ENCODE data around the gene SLC7A14. TPM values are rescaled to one million over a fixed set of nuclear protein-coding genes. Genes with fewer than 3 reads are reported as not detected.

SLC7A14 gene
- total RNA-seq, 4 donors from 2014 or later, result not detected

- Histone ChIP-seq H3K36me3 (no peaks in the 10 kb centered on the region), H3K4me3 (no peak overlapping the region), H3K4me1 (no peaks in the 10 kb centered on the region), H3K27me3 (no peaks in the 10 kb centered on the region), H3K9me3 (no peaks in the 10 kb centered on the region), H3K27ac (no peak overlapping the region)
- DNase-seq (ENCODE audit: low spot score in 2 of 2), result no peak
- WGBS, result 92% methylated on average over 7 of the region's 7 CpGs
- no peak for TF ChIP-seq EP300 (IDR thresholded peaks at IDR 0.05)
Measured at GRCh38 chr3:170631755-170632488, 46.0 kb upstream of the SLC7A14 start.

DNA sequence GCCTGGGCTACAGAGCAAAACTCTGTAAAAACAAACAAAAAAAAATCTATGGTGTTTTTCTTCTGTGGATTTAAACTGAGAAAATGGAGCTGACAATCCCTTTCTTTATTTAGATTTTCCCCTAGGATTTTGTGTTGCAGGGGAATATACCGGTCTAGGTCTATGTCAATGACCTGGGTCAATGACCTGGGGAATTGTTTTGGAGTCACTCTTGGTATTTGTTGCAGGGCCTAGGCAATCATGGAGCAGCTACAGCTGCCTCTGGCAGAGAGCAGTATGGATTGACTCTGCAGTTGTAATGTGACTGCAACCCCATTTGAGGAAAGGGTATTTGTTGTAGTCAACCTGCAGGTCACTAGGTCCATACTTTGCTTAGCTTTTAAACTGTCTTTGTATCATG is 37.6 kb upstream of the SLC7A14 start:
- TF ChIP-seq CTCF (IDR thresholded peaks at IDR 0.05) (no peak), POLR2A (IDR thresholded peaks at IDR 0.05) (no peak), EP300 (IDR thresholded peaks at IDR 0.05) (no peak), POLR2AphosphoS5 (IDR thresholded peaks at IDR 0.05) (no peak)
- Histone ChIP-seq H3K4me3 (no peak overlapping the region), H3K27ac (no peak overlapping the region), H3K36me3 (no peaks in the 10 kb centered on the region), H3K4me1 (no peaks in the 10 kb centered on the region), H3K27me3 (no peaks in the 10 kb centered on the region), H3K9me3 (no peaks in the 10 kb centered on the region)
- 79% methylated on average over 1 of the region's 1 CpG for WGBS
- DNase-seq (ENCODE audit: low spot score in 2 of 2), result no peak

- TF ChIP-seq EP300 (IDR thresholded peaks at IDR 0.05) (no peak), CTCF (IDR thresholded peaks at IDR 0.05) (no peak), POLR2A (IDR thresholded peaks at IDR 0.05) (no peak), POLR2AphosphoS5 (IDR thresholded peaks at IDR 0.05) (peak in 1 of 3 donors; percentile 31)
- Histone ChIP-seq H3K4me1 (no peaks in the 10 kb centered on the region), H3K36me3 (no peaks in the 10 kb centered on the region), H3K9me3 (no peaks in the 10 kb centered on the region), H3K27me3 (no peaks in the 10 kb centered on the region), H3K4me3 (no peak overlapping the region), H3K27ac (no peak overlapping the region)
- DNase-seq (ENCODE audit: low spot score in 2 of 2), result peak in 1 of 2 donors; percentile 87
- WGBS, result 19% methylated on average over 4 of the region's 5 CpGs
Measured at GRCh38 chr3:170622369-170623159, 36.7 kb upstream of the SLC7A14 start.

GRCh38 chr3:170621256-170621655 is 35.4 kb upstream of the SLC7A14 start:
- no peak for DNase-seq (ENCODE audit: low spot score in 2 of 2)
- H3K4me1 ChIP-seq, result no peaks in the 10 kb centered on the region
- no peak overlapping the region for H3K27ac ChIP-seq
- no peaks in the 10 kb centered on the region for H3K9me3 ChIP-seq
- no peaks in the 10 kb centered on the region for H3K27me3 ChIP-seq
- no peaks in the 10 kb centered on the region for H3K36me3 ChIP-seq
- TF ChIP-seq POLR2A (IDR thresholded peaks at IDR 0.05) (no peak), CTCF (IDR thresholded peaks at IDR 0.05) (no peak), EP300 (IDR thresholded peaks at IDR 0.05) (no peak), POLR2AphosphoS5 (IDR thresholded peaks at IDR 0.05) (no peak)
- H3K4me3 ChIP-seq, result no peak overlapping the region
- WGBS, result 89% methylated on average over 5 of the region's 5 CpGs

GRCh38 chr3:170614214-170614966 is 28.5 kb upstream of the SLC7A14 start:
- TF ChIP-seq EP300 (IDR thresholded peaks at IDR 0.05), result no peak
- no peaks in the 10 kb centered on the region for H3K27me3 ChIP-seq
- DNase-seq (ENCODE audit: low spot score in 2 of 2), result no peak
- peaks cover 10% of the 10 kb centered on the region for H3K4me1 ChIP-seq
- H3K27ac ChIP-seq, result no peak overlapping the region
- no peaks in the 10 kb centered on the region for H3K36me3 ChIP-seq
- no peaks in the 10 kb centered on the region for H3K9me3 ChIP-seq
- WGBS, result 28% methylated on average over 5 of the region's 5 CpGs
- H3K4me3 ChIP-seq, result no peak overlapping the region

- Histone ChIP-seq H3K36me3 (no peaks in the 10 kb centered on the region), H3K4me1 (peaks cover 10% of the 10 kb centered on the region), H3K4me3 (no peak overlapping the region), H3K27me3 (no peaks in the 10 kb centered on the region), H3K27ac (no peak overlapping the region), H3K9me3 (no peaks in the 10 kb centered on the region)
- DNase-seq (ENCODE audit: low spot score in 2 of 2), result no peak
- 88% methylated on average over 2 of the region's 2 CpGs for WGBS
- TF ChIP-seq POLR2AphosphoS5 (IDR thresholded peaks at IDR 0.05) (no peak), EP300 (IDR thresholded peaks at IDR 0.05) (no peak), POLR2A (IDR thresholded peaks at IDR 0.05) (no peak), CTCF (IDR thresholded peaks at IDR 0.05) (no peak)
Measured at GRCh38 chr3:170611751-170612150, 25.9 kb upstream of the SLC7A14 start.
